Colonic mucosa (tissue), 4 donors: ENCODE measurements around the gene MACROD2. TPM values are rescaled to one million over a fixed set of nuclear protein-coding genes. Genes with fewer than 3 reads are reported as not detected.

Source experiments
- DNase-seq: peaks from one replicate; pipeline ENCODE4 v3.0.0-alpha.2; 2020
- H3K27ac ChIP-seq: fragments of 200-600 bp; one replicate; pipeline ENCODE4 v1.8.0; 2021
- H3K27me3 ChIP-seq: fragments of 200-600 bp; one replicate; pipeline ENCODE4 v1.8.0; 2021
- H3K36me3 ChIP-seq: fragments of 200-600 bp; one replicate; pipeline ENCODE4 v1.8.0; 2021
- H3K4me1 ChIP-seq: fragments of 200-600 bp; one replicate; pipeline ENCODE4 v1.8.0; 2021; ENCODE audit warnings: mild to moderate bottlenecking
- H3K4me3 ChIP-seq: fragments of 200-600 bp; one replicate; pipeline ENCODE4 v1.8.0; 2021
- H3K9ac ChIP-seq, 2 donors: one replicate each; pipeline ENCODE4 v1.7.0; 2013; ENCODE audit warnings: control low read depth in 2 of 2, low read depth in 2 of 2, low read length in 2 of 2
- H3K9me3 ChIP-seq: fragments of 200-600 bp; one replicate; pipeline ENCODE4 v1.8.0; 2021
- CTCF ChIP-seq: fragments of 200-600 bp; IDR thresholded peaks from one replicate; pipeline ENCODE4 v1.8.0; 2022; ENCODE audit warnings: antibody characterized with exemption, mild to moderate bottlenecking
- intact Hi-C: fragments of 100-400 bp; cut with DNase I; formaldehyde crosslinking; loops from one replicate; pipeline ENCODE4 v1.14.1; 2022
- total RNA-seq, 2 donors: library from RNA; stranded (reverse); fragmentation: NEBNext Ultra II Directional in 1 of 2; extraction: Animal tissue kit (Norgen Biotek cat#: 25700) in 1 of 2; gene quantifications; one replicate each; pipeline ENCODE4 v1.2.1, GENCODE V29; 2021
- donor health status: healthy.
- donor health status: DM: no; HTN: no; CAD: no.
- donor health status: DM: no; HTN: no; CAD: no.

Gene MACROD2
- total RNA-seq, 2 donors from 2014 or later = 3.2 to 3.3 TPM

- TF ChIP-seq CTCF = no peak
- H3K9ac ChIP-seq = no peak overlapping the region
- intact Hi-C loops = no loop called here
- H3K27ac ChIP-seq = no peak overlapping the region
- no peaks in the 10 kb centered on the region for H3K27me3 ChIP-seq
- DNase-seq = no peak
- H3K4me1 ChIP-seq = no peaks in the 10 kb centered on the region
- no peak overlapping the region for H3K4me3 ChIP-seq
- H3K36me3 ChIP-seq = no peaks in the 10 kb centered on the region
- H3K9me3 ChIP-seq = no peaks in the 10 kb centered on the region
Measured at GRCh38 chr20:15346657-15347280, 1351.5 kb downstream of the MACROD2 start.

- H3K9me3 ChIP-seq = no peaks in the 10 kb centered on the region
- DNase-seq = no peak
- no peaks in the 10 kb centered on the region for H3K4me1 ChIP-seq
- H3K27ac ChIP-seq = no peak overlapping the region
- no peak overlapping the region for H3K9ac ChIP-seq
- intact Hi-C loops = no loop called here
- no peaks in the 10 kb centered on the region for H3K27me3 ChIP-seq
- no peaks in the 10 kb centered on the region for H3K36me3 ChIP-seq
- H3K4me3 ChIP-seq = no peak overlapping the region
- TF ChIP-seq CTCF = no peak
Measured at GRCh38 chr20:15359056-15359455, 1363.7 kb downstream of the MACROD2 start.

GRCh38 chr20:15362849-15363248 is 1367.5 kb downstream of the MACROD2 start:
- no peaks in the 10 kb centered on the region for H3K9me3 ChIP-seq
- no peaks in the 10 kb centered on the region for H3K36me3 ChIP-seq
- no peak for TF ChIP-seq CTCF
- no peak for DNase-seq
- intact Hi-C loops = no loop called here
- H3K4me3 ChIP-seq = no peak overlapping the region
- no peak overlapping the region for H3K27ac ChIP-seq
- no peaks in the 10 kb centered on the region for H3K4me1 ChIP-seq
- no peak overlapping the region for H3K9ac ChIP-seq
- H3K27me3 ChIP-seq = no peaks in the 10 kb centered on the region

GRCh38 chr20:15364781-15365180 is 1369.5 kb downstream of the MACROD2 start:
- Histone ChIP-seq H3K4me1 (no peaks in the 10 kb centered on the region), H3K27me3 (no peaks in the 10 kb centered on the region), H3K27ac (no peak overlapping the region), H3K4me3 (no peak overlapping the region), H3K9ac (no peak overlapping the region), H3K9me3 (no peaks in the 10 kb centered on the region), H3K36me3 (no peaks in the 10 kb centered on the region)
- no peak for TF ChIP-seq CTCF
- intact Hi-C loops = no loop called here
- no peak for DNase-seq

- Histone ChIP-seq H3K36me3 (no peaks in the 10 kb centered on the region), H3K4me1 (no peaks in the 10 kb centered on the region), H3K4me3 (no peak overlapping the region), H3K27ac (no peak overlapping the region), H3K9me3 (no peaks in the 10 kb centered on the region), H3K9ac (no peak overlapping the region), H3K27me3 (no peaks in the 10 kb centered on the region)
- intact Hi-C loops = no loop called here
- no peak for DNase-seq
- no peak for TF ChIP-seq CTCF
Measured at GRCh38 chr20:15370370-15370769, 1375.1 kb downstream of the MACROD2 start.
